Endodermal cell (in vitro differentiated cells): ENCODE measurements around the gene CHST11. TPM values are rescaled to one million over a fixed set of nuclear protein-coding genes. Genes with fewer than 3 reads are reported as not detected.

Source experiments
- DNase-seq: peaks from one replicate; pipeline ENCODE4 v3.0.0-alpha.2; 2017
- H3K27ac ChIP-seq: 2 replicates; pipeline ENCODE4 v1.5.1; 2013; ENCODE audit warnings: mild to moderate bottlenecking, low read depth, low read length, moderate library complexity
- H3K27me3 ChIP-seq: 2 replicates; pipeline ENCODE4 v1.6.1; 2013; ENCODE audit warnings: mild to moderate bottlenecking, low read length, moderate library complexity; ENCODE audit not compliant: insufficient read depth, control insufficient read depth, poor library complexity, severe bottlenecking
- H3K36me3 ChIP-seq: 2 replicates; pipeline ENCODE4 v1.7.0; 2013; ENCODE audit warnings: mild to moderate bottlenecking, low read length, moderate library complexity; ENCODE audit not compliant: control insufficient read depth, insufficient read depth
- H3K4me1 ChIP-seq: one replicate; pipeline ENCODE4 v1.7.0; 2013; ENCODE audit warnings: low read length; ENCODE audit not compliant: control insufficient read depth, insufficient read depth
- H3K4me3 ChIP-seq: 2 replicates; pipeline ENCODE4 v1.5.1; 2013; ENCODE audit warnings: mild to moderate bottlenecking, low read length, moderate library complexity
- H3K9ac ChIP-seq: 2 replicates; pipeline ENCODE4 v1.6.1; 2013; ENCODE audit warnings: mild to moderate bottlenecking, low read length, moderate library complexity; ENCODE audit not compliant: poor library complexity, severe bottlenecking; ENCODE audit errors: extremely low read depth
- H3K9me3 ChIP-seq: 2 replicates; pipeline ENCODE4 v1.6.1; 2013; ENCODE audit warnings: mild to moderate bottlenecking, low read length, moderate library complexity; ENCODE audit not compliant: control insufficient read depth
- H3K27ac Mint-ChIP-seq: 2 replicates; pipeline ENCODE4 v1.8.0; 2020; ENCODE audit warnings: mixed read lengths
- H3K27me3 Mint-ChIP-seq: 2 replicates; pipeline ENCODE4 v1.8.0; 2021; ENCODE audit warnings: mild to moderate bottlenecking, mixed read lengths; ENCODE audit not compliant: insufficient read depth
- H3K36me3 Mint-ChIP-seq: 2 replicates; pipeline ENCODE4 v1.8.0; 2020; ENCODE audit warnings: low read depth, mixed read lengths
- H3K4me1 Mint-ChIP-seq: 2 replicates; pipeline ENCODE4 v1.8.0; 2020; ENCODE audit warnings: mixed read lengths
- H3K4me3 Mint-ChIP-seq: 2 replicates; pipeline ENCODE4 v1.8.0; 2020; ENCODE audit warnings: mild to moderate bottlenecking, moderate library complexity, mixed read lengths
- H3K9me3 Mint-ChIP-seq: 2 replicates; pipeline ENCODE4 v1.8.0; 2020; ENCODE audit warnings: mild to moderate bottlenecking, mixed read lengths
- CTCF ChIP-seq: fragments of 200-600 bp; sonication (generic); conservative IDR thresholded peaks from 2 replicates; pipeline ENCODE4 v1.5.0; 2021; ENCODE audit warnings: antibody characterized with exemption, mild to moderate bottlenecking
- WGBS, 2 experiments: methylation state at CpG; one replicate each; pipeline versions ENCODE4 v1.1.5 to v1.1.7; 2013; ENCODE audit warnings: missing lambda C conversion rate in 2 of 2, mixed read lengths in 1 of 2; ENCODE audit not compliant: insufficient coverage in 1 of 2, insufficient read length in 1 of 2; 5-methylcytosine and 5-hydroxymethylcytosine counted together
- total RNA-seq, 2 donors: library from RNA; stranded (reverse); fragmentation: NEBNext Ultra II Directional in 1 of 2; extraction: Animal tissue kit (Norgen Biotek cat#: 25700) in 1 of 2; gene quantifications; 2 replicates in 1 of 2; 3 replicates in 1 of 2; pipeline ENCODE4 v1.2.1, GENCODE V29; 2021

The CHST11 gene
- total RNA-seq, 2 donors from 2014 or later: 30.7 to 36.2 TPM

GRCh38 chr12:104482748-104483147 is 26.0 kb downstream of the CHST11 start:
- Mint-ChIP-seq H3K4me3 (no peak overlapping the region), H3K27me3 (no peaks in the 10 kb centered on the region), H3K27ac (no peak overlapping the region), H3K4me1 (peaks cover 20% of the 10 kb centered on the region), H3K9me3 (peaks cover 3% of the 10 kb centered on the region), H3K36me3 (peaks cover 24% of the 10 kb centered on the region)
- WGBS, 2 experiments: 93 to 95% methylated on average over 4 of the region's 4 CpGs
- H3K4me1 ChIP-seq: no peaks in the 10 kb centered on the region
- no peak overlapping the region for H3K27ac ChIP-seq
- peaks cover 4% of the 10 kb centered on the region for H3K9me3 ChIP-seq
- H3K9ac ChIP-seq: no peak overlapping the region
- H3K4me3 ChIP-seq: no peak overlapping the region
- H3K36me3 ChIP-seq: peaks cover 18% of the 10 kb centered on the region
- no peaks in the 10 kb centered on the region for H3K27me3 ChIP-seq
- DNase-seq: no peak
- TF ChIP-seq CTCF: no peak

- no peaks in the 10 kb centered on the region for H3K4me1 ChIP-seq
- no peak overlapping the region for H3K4me3 ChIP-seq
- no peak overlapping the region for H3K9ac ChIP-seq
- Mint-ChIP-seq H3K27me3 (no peaks in the 10 kb centered on the region), H3K4me1 (peaks cover 20% of the 10 kb centered on the region), H3K36me3 (peaks cover 26% of the 10 kb centered on the region), H3K27ac (no peak overlapping the region), H3K9me3 (peaks cover 3% of the 10 kb centered on the region), H3K4me3 (no peak overlapping the region)
- peaks cover 18% of the 10 kb centered on the region for H3K36me3 ChIP-seq
- DNase-seq: no peak
- H3K9me3 ChIP-seq: peaks cover 4% of the 10 kb centered on the region
- WGBS, 2 experiments: 91 to 98% methylated on average over 2 of the region's 2 CpGs
- TF ChIP-seq CTCF: no peak
- no peak overlapping the region for H3K27ac ChIP-seq
- no peaks in the 10 kb centered on the region for H3K27me3 ChIP-seq
These were observed 27.3 kb downstream of the CHST11 start for GRCh38 chr12:104484079-104484478.

- no peaks in the 10 kb centered on the region for H3K27me3 Mint-ChIP-seq
- Histone ChIP-seq H3K4me3 (no peak overlapping the region), H3K27ac (no peak overlapping the region), H3K9ac (no peak overlapping the region), H3K36me3 (peaks cover 12% of the 10 kb centered on the region), H3K4me1 (peaks cover 7% of the 10 kb centered on the region), H3K9me3 (peaks cover under 1% of the 10 kb centered on the region), H3K27me3 (no peaks in the 10 kb centered on the region)
- H3K4me3 Mint-ChIP-seq: no peak overlapping the region
- peaks cover 18% of the 10 kb centered on the region for H3K36me3 Mint-ChIP-seq
- DNase-seq: no peak
- no peak for TF ChIP-seq CTCF
- 90 to 92% methylated on average over 10 to 13 of the region's 13 CpGs for WGBS, 2 experiments
- no peaks in the 10 kb centered on the region for H3K9me3 Mint-ChIP-seq
- H3K27ac Mint-ChIP-seq: no peak overlapping the region
- H3K4me1 Mint-ChIP-seq: peaks cover 31% of the 10 kb centered on the region
These were observed 29.1 kb downstream of the CHST11 start for GRCh38 chr12:104485651-104486362.
